Astrocyte (in vitro differentiated cells and primary cell): Measurements from ENCODE around the gene DCDC1.

Experiments
- CTCF ChIP-seq: IDR thresholded peaks from 2 replicates; pipeline ENCODE4 v1.5.1; 2011; ENCODE audit warnings: low read depth, mild to moderate bottlenecking, inconsistent platforms, low read length, moderate library complexity; ENCODE audit not compliant: insufficient read depth
- EZH2 ChIP-seq: IDR thresholded peaks from 2 replicates; pipeline ENCODE4 v1.6.1; 2012; ENCODE audit warnings: mild to moderate bottlenecking, low read length, inconsistent platforms; ENCODE audit not compliant: insufficient read depth

GRCh38 chr11:31295308-31295707 is 74.2 kb downstream of the DCDC1 start:
- TF ChIP-seq CTCF = no peak
- no peak for TF ChIP-seq EZH2
